HCT116 (cell line): Measurements from ENCODE around the gene C4BPA. TPM values are rescaled to one million over a fixed set of nuclear protein-coding genes. Genes with fewer than 3 reads are reported as not detected.

Experiments
- ATAC-seq: fragments of 200-7000 bp; cut with Tn5 transposase; 2 replicates; pipeline ENCODE4 v1.9.1; 2020; ENCODE audit warnings: mild to moderate bottlenecking, moderate library complexity
- BruUV-seq: library from RNA; stranded (reverse); fragments of 400-500 nt; replicated peaks from 2 replicates; lab custom pipeline; 2021; lab: Mats Ljungman, UMichigan
- CTCF ChIA-PET: fragments of 300-600 bp; sonication (Branson Sonifier 250); formaldehyde crosslinking; loops from one replicate; lab custom pipeline; 2021; ENCODE audit warnings: antibody characterized with exemption; lab: Charles Lee
- POLR2A ChIA-PET: fragments of 300-600, 350-600 bp; sonication (Branson Sonifier 250); formaldehyde crosslinking; loops from one replicate; lab custom pipeline; 2021; ENCODE audit warnings: antibody characterized with exemption; lab: Charles Lee
- RAD21 ChIA-PET, 2 experiments: fragments of 300-600 bp; sonication (Branson Sonifier 250); formaldehyde crosslinking; loops; one replicate each; lab custom pipeline; 2023; ENCODE audit warnings: low total read pairs in 2 of 2; ENCODE audit not compliant: uncharacterized antibody in 2 of 2, unreplicated experiment in 2 of 2, low non-redundant PET in 1 of 2; lab: Charles Lee
- DNase-seq: peaks from one replicate; pipeline ENCODE4 v3.0.0-alpha.2; 2010; ENCODE audit warnings: low read depth, low spot score
- H2AFZ ChIP-seq: fragments of 200-600 bp; shearing (Covaris generic), sonication (generic); 2 replicates; pipeline ENCODE4 v1.6.1; 2017; ENCODE audit warnings: low read depth, mixed run types, mixed read lengths, antibody characterized with exemption, low read length; ENCODE audit not compliant: poor library complexity, severe bottlenecking
- H3K27ac ChIP-seq: 2 replicates; pipeline ENCODE4 v1.5.1; 2012; ENCODE audit warnings: low read depth, low read length
- H3K27me3 ChIP-seq: fragments of 200-600 bp; sonication (generic); 2 replicates; pipeline ENCODE4 v1.6.1; 2016; ENCODE audit warnings: mixed run types, low read length, mixed read lengths; ENCODE audit not compliant: insufficient read depth
- H3K36me3 ChIP-seq, 2 experiments: fragments of 200-500 bp in 1 of 2; fragments of 200-600 bp in 1 of 2; sonication (Bioruptor generic) in 1 of 2; sonication (generic) in 1 of 2; 2 replicates each; pipeline versions ENCODE4 v1.5.1 to v1.6.1; 2014 to 2016; ENCODE audit warnings: low read length in 2 of 2, inconsistent platforms in 1 of 2, mixed read lengths in 1 of 2, mixed run types in 1 of 2; ENCODE audit not compliant: insufficient read depth in 2 of 2, control insufficient read depth in 1 of 2
- H3K4me1 ChIP-seq, 2 experiments: fragments of 200-600 bp in 1 of 2; sonication (generic) in 1 of 2; 2 replicates each; pipeline versions ENCODE4 v1.5.1 to v1.6.1; 2012 to 2017; ENCODE audit warnings: low read length in 2 of 2, inconsistent platforms in 1 of 2, mild to moderate bottlenecking in 1 of 2, mixed read lengths in 1 of 2, mixed run types in 1 of 2, moderate library complexity in 1 of 2; ENCODE audit not compliant: insufficient read depth in 2 of 2, control insufficient read depth in 1 of 2
- H3K4me2 ChIP-seq: fragments of 200-600 bp; sonication (generic); 2 replicates; pipeline ENCODE4 v1.6.1; 2017; ENCODE audit warnings: mixed run types, low read length, mixed read lengths
- H3K4me3 ChIP-seq, 2 experiments: fragments of 200-600 bp in 1 of 2; sonication (generic) in 1 of 2; replicated peaks in 1 of 2; 2 replicates each; pipeline ENCODE4 v1.5.1; 2011 to 2016; ENCODE audit warnings: low read length in 2 of 2, control low read depth in 1 of 2, low read depth in 1 of 2, mild to moderate bottlenecking in 1 of 2, mixed read lengths in 1 of 2, mixed run types in 1 of 2
- H3K79me2 ChIP-seq: fragments of 200-600 bp; sonication (generic); 2 replicates; pipeline ENCODE4 v1.6.1; 2017; ENCODE audit warnings: mild to moderate bottlenecking, mixed run types, low read length, moderate library complexity, mixed read lengths; ENCODE audit not compliant: insufficient read depth
- H3K9ac ChIP-seq: fragments of 200-600 bp; sonication (generic); 2 replicates; pipeline ENCODE4 v1.6.1; 2016; ENCODE audit warnings: low read length, mixed read lengths
- H3K9me2 ChIP-seq: fragments of 200-600 bp; sonication (generic), shearing (Covaris generic); 2 replicates; pipeline ENCODE4 v1.6.1; 2017; ENCODE audit warnings: mixed run types, mild to moderate bottlenecking, moderate library complexity; ENCODE audit not compliant: insufficient read depth
- H3K9me3 ChIP-seq, 2 experiments: fragments of 200-500 bp in 1 of 2; fragments of 200-600 bp in 1 of 2; sonication (Bioruptor generic) in 1 of 2; sonication (generic) in 1 of 2; 2 replicates each; pipeline ENCODE4 v1.6.1; 2014 to 2017; ENCODE audit warnings: low read length in 2 of 2, mixed read lengths in 2 of 2, inconsistent platforms in 1 of 2, low read depth in 1 of 2, mild to moderate bottlenecking in 1 of 2, mixed run types in 1 of 2, moderate library complexity in 1 of 2; ENCODE audit not compliant: control insufficient read depth in 1 of 2, insufficient read depth in 1 of 2
- H4K20me1 ChIP-seq: fragments of 200-600 bp; sonication (generic), shearing (Covaris generic); 2 replicates; pipeline ENCODE4 v1.6.1; 2017; ENCODE audit warnings: mixed run types, mild to moderate bottlenecking, moderate library complexity; ENCODE audit not compliant: insufficient read depth
- CBX3 ChIP-seq: IDR thresholded peaks from 2 replicates; pipeline ENCODE4 v1.6.1; 2012; ENCODE audit warnings: low read depth
- FOSL1 ChIP-seq: IDR thresholded peaks from 2 replicates; pipeline ENCODE4 v1.6.1; 2012; ENCODE audit warnings: low read depth
- JUND ChIP-seq: IDR thresholded peaks from 2 replicates; pipeline ENCODE4 v1.6.1; 2012
- RAD21 ChIP-seq: IDR thresholded peaks from 2 replicates; pipeline ENCODE4 v1.6.1; 2012; ENCODE audit warnings: low read depth, mild to moderate bottlenecking
- SIN3A ChIP-seq: IDR thresholded peaks from 2 replicates; pipeline ENCODE4 v1.6.1; 2012; ENCODE audit warnings: low read depth
- TCF7L2 ChIP-seq: IDR thresholded peaks from 2 replicates; pipeline ENCODE4 v1.7.0; 2011; ENCODE audit warnings: borderline replicate concordance, inconsistent platforms; ENCODE audit not compliant: insufficient read depth, insufficient read length; ENCODE audit errors: extremely low read depth
- intact Hi-C: fragments of 100-400 bp; cut with micrococcal nuclease; formaldehyde crosslinking; loops from 2 replicates; pipeline ENCODE4 v1.10.0; 2022
- total RNA-seq: library from RNA; stranded (reverse); gene quantifications from one replicate; pipeline ENCODE4 v1.2.1, GENCODE V29; 2021; ENCODE audit not compliant: unreplicated experiment
- TF ChIP-seq, protein P1 (sequence below): IDR thresholded peaks from 2 replicates; pipeline ENCODE4 v1.6.1; 2012
- TF ChIP-seq, protein P2 (sequence below): IDR thresholded peaks from 2 replicates; pipeline ENCODE4 v1.6.1; 2012; ENCODE audit warnings: low read depth

Gene C4BPA
- total RNA-seq, 1 experiment from 2014 or later = 0.32 TPM

DNA sequence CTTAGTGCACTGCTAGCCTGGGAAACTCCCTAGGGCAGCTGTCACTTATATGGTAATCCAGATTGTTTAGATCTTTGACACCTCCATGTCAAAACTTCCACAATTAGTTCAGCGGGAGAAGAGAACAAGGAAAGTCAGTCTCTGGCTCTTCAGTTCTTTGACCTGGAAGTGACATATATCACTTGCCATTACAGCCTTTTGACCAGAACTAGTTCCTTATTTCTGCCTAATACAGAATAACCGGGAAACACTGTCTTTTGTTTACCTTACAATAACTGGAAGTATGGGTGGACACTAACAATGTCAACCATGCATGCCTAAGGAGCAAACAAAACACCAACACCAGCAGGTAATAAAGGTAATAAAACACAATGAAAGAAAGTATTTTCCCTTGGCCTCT, 68.3 kb downstream of the C4BPA start:
- Histone ChIP-seq H3K4me1 (no peaks in the 10 kb centered on the region), H3K4me2 (no peak overlapping the region), H4K20me1 (no peaks in the 10 kb centered on the region), H3K27me3 (no peaks in the 10 kb centered on the region), H3K79me2 (no peaks in the 10 kb centered on the region), H3K4me3 (no peak overlapping the region), H3K27ac (no peak overlapping the region), H3K9me2 (no peaks in the 10 kb centered on the region), H3K36me3 (peaks cover 0 to 2% of the 10 kb centered on the region in 2 experiments; a peak in 2 of 4 replicates), H3K9me3 (no peaks in the 10 kb centered on the region), H2AFZ (no peak overlapping the region), H3K9ac (no peak overlapping the region)
- POLR2A ChIA-PET = no interaction called here
- intact Hi-C loops = no loop called here
- DNase-seq (no peak), ATAC-seq (no peak)
- RAD21 ChIA-PET = no interaction called here
- BruUV-seq = no TSS peak
- TF ChIP-seq, protein P1, sequence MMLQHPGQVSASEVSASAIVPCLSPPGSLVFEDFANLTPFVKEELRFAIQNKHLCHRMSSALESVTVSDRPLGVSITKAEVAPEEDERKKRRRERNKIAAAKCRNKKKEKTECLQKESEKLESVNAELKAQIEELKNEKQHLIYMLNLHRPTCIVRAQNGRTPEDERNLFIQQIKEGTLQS = no peak
- TF ChIP-seq RAD21 = no peak
- TF ChIP-seq CBX3 = no peak
- TF ChIP-seq SIN3A = no peak
- no peak for TF ChIP-seq FOSL1
- TF ChIP-seq, protein P2, sequence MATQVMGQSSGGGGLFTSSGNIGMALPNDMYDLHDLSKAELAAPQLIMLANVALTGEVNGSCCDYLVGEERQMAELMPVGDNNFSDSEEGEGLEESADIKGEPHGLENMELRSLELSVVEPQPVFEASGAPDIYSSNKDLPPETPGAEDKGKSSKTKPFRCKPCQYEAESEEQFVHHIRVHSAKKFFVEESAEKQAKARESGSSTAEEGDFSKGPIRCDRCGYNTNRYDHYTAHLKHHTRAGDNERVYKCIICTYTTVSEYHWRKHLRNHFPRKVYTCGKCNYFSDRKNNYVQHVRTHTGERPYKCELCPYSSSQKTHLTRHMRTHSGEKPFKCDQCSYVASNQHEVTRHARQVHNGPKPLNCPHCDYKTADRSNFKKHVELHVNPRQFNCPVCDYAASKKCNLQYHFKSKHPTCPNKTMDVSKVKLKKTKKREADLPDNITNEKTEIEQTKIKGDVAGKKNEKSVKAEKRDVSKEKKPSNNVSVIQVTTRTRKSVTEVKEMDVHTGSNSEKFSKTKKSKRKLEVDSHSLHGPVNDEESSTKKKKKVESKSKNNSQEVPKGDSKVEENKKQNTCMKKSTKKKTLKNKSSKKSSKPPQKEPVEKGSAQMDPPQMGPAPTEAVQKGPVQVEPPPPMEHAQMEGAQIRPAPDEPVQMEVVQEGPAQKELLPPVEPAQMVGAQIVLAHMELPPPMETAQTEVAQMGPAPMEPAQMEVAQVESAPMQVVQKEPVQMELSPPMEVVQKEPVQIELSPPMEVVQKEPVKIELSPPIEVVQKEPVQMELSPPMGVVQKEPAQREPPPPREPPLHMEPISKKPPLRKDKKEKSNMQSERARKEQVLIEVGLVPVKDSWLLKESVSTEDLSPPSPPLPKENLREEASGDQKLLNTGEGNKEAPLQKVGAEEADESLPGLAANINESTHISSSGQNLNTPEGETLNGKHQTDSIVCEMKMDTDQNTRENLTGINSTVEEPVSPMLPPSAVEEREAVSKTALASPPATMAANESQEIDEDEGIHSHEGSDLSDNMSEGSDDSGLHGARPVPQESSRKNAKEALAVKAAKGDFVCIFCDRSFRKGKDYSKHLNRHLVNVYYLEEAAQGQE = no peak
- TF ChIP-seq TCF7L2 = no peak
- no peak for TF ChIP-seq JUND
- CTCF ChIA-PET = no interaction called here
